Measurements from ENCODE around the gene FAM180A. TPM values are rescaled to one million over a fixed set of nuclear protein-coding genes. Genes with fewer than 3 reads are reported as not detected.

FAM180A gene
- total and polyA plus RNA-seq, 2 donors (not counting 1 experiment from before 2014, with no cell fraction given) = not detected

GRCh38 chr7:135712182-135712782 lies 36.3 kb downstream of the FAM180A start:
- Histone ChIP-seq H3K27me3 (replicated peaks in 1 of 4; ENCODE audit: control extremely low read depth in 1 of 4, control insufficient read depth in 3 of 4, insufficient read depth in 4 of 4, low read length in 3 of 4) (peaks cover 0 to 5% (median 0%) of the 10 kb centered on the region in 4 experiments), H4K20me1 (ENCODE audit: control insufficient read depth, insufficient read depth, low read length, poor library complexity, severe bottlenecking) (no peaks in the 10 kb centered on the region), H3K4me1 (ENCODE audit: control insufficient read depth in 2 of 2, insufficient read depth in 2 of 2, low read length in 2 of 2) (no peaks in the 10 kb centered on the region), H3K27ac (ENCODE audit: low read length in 2 of 2) (no peak overlapping the region), H3K9ac (ENCODE audit: low read length) (no peak overlapping the region), H3K9me3 (ENCODE audit: control extremely low read depth in 1 of 3, control insufficient read depth in 2 of 3, insufficient read depth in 1 of 3, low read length in 2 of 3) (no peaks in the 10 kb centered on the region), H3K4me2 (replicated peaks; ENCODE audit: low read depth, low read length, poor library complexity, severe bottlenecking) (no peak overlapping the region), H3K36me3 (replicated peaks in 1 of 2; ENCODE audit: control extremely low read depth in 1 of 2, control insufficient read depth in 1 of 2, extremely low read depth in 1 of 2, insufficient read depth in 2 of 2, low read length in 1 of 2) (no peaks in the 10 kb centered on the region), H2AFZ (ENCODE audit: insufficient read depth, low read depth, low read length, poor library complexity, severe bottlenecking) (no peak overlapping the region), H3K4me3 (ENCODE audit: control extremely low read depth in 1 of 5, extremely low read depth in 1 of 5, insufficient read depth in 1 of 5, low read depth in 2 of 5, low read length in 4 of 5) (no peak overlapping the region), H3K79me2 (ENCODE audit: control insufficient read depth, insufficient read depth, low read length) (no peaks in the 10 kb centered on the region)
- H3K4me1 Mint-ChIP-seq = no peaks in the 10 kb centered on the region
- CTCF ChIA-PET = interaction anchor here (1.2 to 1.6 kb wide), 2 partner anchors 10 to 12 kb away, joined by 3 to 6 read pairs; no protein-coding TSS in a partner anchor
- TF ChIP-seq EZH2 (IDR thresholded peaks at IDR 0.05; ENCODE audit: borderline replicate concordance, insufficient read depth, low read depth, low read length, poor library complexity, severe bottlenecking) (no peak), CTCF (IDR thresholded peaks at IDR 0.05) (no peak)
- whole genome bisulfite sequencing (ENCODE audit: insufficient coverage) = 40% methylated on average over 1 of the region's 4 CpGs
- ATAC-seq (ENCODE audit: low read depth) = no peak
- intact Hi-C loops (cut with micrococcal nuclease) = no loop called here
- POLR2A ChIA-PET = interaction anchor here (0.6 kb wide), 1 partner anchor 10 kb away, joined by 4 read pairs; no protein-coding TSS in a partner anchor
- no peak for DNase-seq
- no peak overlapping the region for H3K27ac Mint-ChIP-seq
- H3K9me3 Mint-ChIP-seq (ENCODE audit: insufficient read depth) = no peaks in the 10 kb centered on the region
- no peak overlapping the region for H3K4me3 Mint-ChIP-seq
- no peaks in the 10 kb centered on the region for H3K27me3 Mint-ChIP-seq

GRCh38 chr7:135711139-135711469 lies 37.5 kb downstream of the FAM180A start:
- Mint-ChIP-seq H3K4me3 (no peak overlapping the region), H3K9me3 (ENCODE audit: insufficient read depth) (no peaks in the 10 kb centered on the region), H3K27me3 (no peaks in the 10 kb centered on the region), H3K27ac (no peak overlapping the region), H3K4me1 (no peaks in the 10 kb centered on the region)
- no peaks in the 10 kb centered on the region for H3K9me3 ChIP-seq (ENCODE audit: control extremely low read depth in 1 of 3, control insufficient read depth in 2 of 3, insufficient read depth in 1 of 3, low read length in 2 of 3)
- ChIA-PET CTCF (interaction anchor here (1.2 to 1.6 kb wide), 2 partner anchors 11 to 14 kb away, joined by 3 to 6 read pairs; no protein-coding TSS in a partner anchor), POLR2A (no interaction called here)
- no peaks in the 10 kb centered on the region for H3K4me1 ChIP-seq (ENCODE audit: control insufficient read depth in 2 of 2, insufficient read depth in 2 of 2, low read length in 2 of 2)
- H3K4me3 ChIP-seq (ENCODE audit: control extremely low read depth in 1 of 5, extremely low read depth in 1 of 5, insufficient read depth in 1 of 5, low read depth in 2 of 5, low read length in 4 of 5) = no peak overlapping the region
- no peak overlapping the region for H2AFZ ChIP-seq (ENCODE audit: insufficient read depth, low read depth, low read length, poor library complexity, severe bottlenecking)
- DNase-seq (no peak), ATAC-seq (ENCODE audit: low read depth) (no peak)
- WGBS (ENCODE audit: insufficient coverage) = 67% methylated on average over 8 of the region's 8 CpGs
- H4K20me1 ChIP-seq (ENCODE audit: control insufficient read depth, insufficient read depth, low read length, poor library complexity, severe bottlenecking) = no peaks in the 10 kb centered on the region
- TF ChIP-seq CTCF (IDR thresholded peaks at IDR 0.05) (peak; percentile 24), EZH2 (IDR thresholded peaks at IDR 0.05; ENCODE audit: borderline replicate concordance, insufficient read depth, low read depth, low read length, poor library complexity, severe bottlenecking) (no peak)
- H3K4me2 ChIP-seq (replicated peaks; ENCODE audit: low read depth, low read length, poor library complexity, severe bottlenecking) = no peak overlapping the region
- no peaks in the 10 kb centered on the region for H3K36me3 ChIP-seq (replicated peaks in 1 of 2; ENCODE audit: control extremely low read depth in 1 of 2, control insufficient read depth in 1 of 2, extremely low read depth in 1 of 2, insufficient read depth in 2 of 2, low read length in 1 of 2)
- H3K27me3 ChIP-seq (replicated peaks in 1 of 4; ENCODE audit: control extremely low read depth in 1 of 4, control insufficient read depth in 3 of 4, insufficient read depth in 4 of 4, low read length in 3 of 4) = peaks cover 0 to 5% (median 0%) of the 10 kb centered on the region in 4 experiments
- no peak overlapping the region for H3K27ac ChIP-seq (ENCODE audit: low read length in 2 of 2)
- intact Hi-C loops (cut with micrococcal nuclease) = no loop called here
- H3K79me2 ChIP-seq (ENCODE audit: control insufficient read depth, insufficient read depth, low read length) = no peaks in the 10 kb centered on the region
- H3K9ac ChIP-seq (ENCODE audit: low read length) = no peak overlapping the region

Data from B cell (primary cell).